Lower leg skin (tissue), 4 donors: ENCODE data around the gene TEK. TPM values are rescaled to one million over a fixed set of nuclear protein-coding genes. Genes with fewer than 3 reads are reported as not detected.

Source experiments
- DNase-seq, 2 donors: peaks; one replicate each; pipeline ENCODE4 v3.0.0-alpha.2; 2019; ENCODE audit warnings: low spot score in 2 of 2
- H3K4me3 ChIP-seq: fragments of 200-600 bp; sonication (generic); 2 replicates; pipeline ENCODE4 v1.5.1; 2017; ENCODE audit warnings: mild to moderate bottlenecking, low read depth; ENCODE audit not compliant: poor library complexity, severe bottlenecking
- CTCF ChIP-seq, 3 donors: fragments of 450-650 bp; IDR thresholded peaks; one replicate each; pipeline ENCODE4 v1.5.1; 2016; ENCODE audit warnings: antibody characterized with exemption in 3 of 3, mild to moderate bottlenecking in 3 of 3, moderate library complexity in 2 of 3
- POLR2A ChIP-seq, 2 donors: fragments of 450-650 bp; IDR thresholded peaks; one replicate each; pipeline ENCODE4 v1.6.1; 2016 to 2017; ENCODE audit warnings: antibody characterized with exemption in 2 of 2, mild to moderate bottlenecking in 1 of 2, moderate library complexity in 1 of 2
- WGBS, 2 donors: methylation state at CpG; one replicate each; pipeline ENCODE4 v1.1.5; 2018; 5-methylcytosine and 5-hydroxymethylcytosine counted together
- intact Hi-C: fragments of 100-400 bp; cut with DNase I; formaldehyde crosslinking; loops from one replicate; pipeline ENCODE4 v1.15.0; 2023; ENCODE audit warnings: low total_unique reads
- total RNA-seq, 4 donors: library from RNA; depleted of rRNA; stranded (reverse); fragments of >200 nt; gene quantifications; one replicate each; pipeline ENCODE4 v1.1.0, GENCODE V29; 2016

TEK gene
- total RNA-seq, 4 donors from 2014 or later: 2.5 to 9.2 (median 3.8) TPM

- no peak overlapping the region for H3K4me3 ChIP-seq
- 61 to 81% methylated on average over 1 of the region's 1 CpG for WGBS, 2 donors
- no peak for DNase-seq
- intact Hi-C loops: no loop called here
- TF ChIP-seq CTCF (IDR thresholded peaks at IDR 0.05): no peak
- no peak for TF ChIP-seq POLR2A (IDR thresholded peaks at IDR 0.05)
These were observed 30.3 kb upstream of the TEK start for GRCh38 chr9:27078685-27079084.

GRCh38 chr9:27085456-27085855, 23.6 kb upstream of the TEK start:
- no peak for TF ChIP-seq CTCF (IDR thresholded peaks at IDR 0.05)
- TF ChIP-seq POLR2A (IDR thresholded peaks at IDR 0.05): no peak
- 83 to 85% methylated on average over 5 of the region's 5 CpGs for WGBS, 2 donors
- intact Hi-C loops: no loop called here
- no peak overlapping the region for H3K4me3 ChIP-seq
- no peak for DNase-seq

DNA sequence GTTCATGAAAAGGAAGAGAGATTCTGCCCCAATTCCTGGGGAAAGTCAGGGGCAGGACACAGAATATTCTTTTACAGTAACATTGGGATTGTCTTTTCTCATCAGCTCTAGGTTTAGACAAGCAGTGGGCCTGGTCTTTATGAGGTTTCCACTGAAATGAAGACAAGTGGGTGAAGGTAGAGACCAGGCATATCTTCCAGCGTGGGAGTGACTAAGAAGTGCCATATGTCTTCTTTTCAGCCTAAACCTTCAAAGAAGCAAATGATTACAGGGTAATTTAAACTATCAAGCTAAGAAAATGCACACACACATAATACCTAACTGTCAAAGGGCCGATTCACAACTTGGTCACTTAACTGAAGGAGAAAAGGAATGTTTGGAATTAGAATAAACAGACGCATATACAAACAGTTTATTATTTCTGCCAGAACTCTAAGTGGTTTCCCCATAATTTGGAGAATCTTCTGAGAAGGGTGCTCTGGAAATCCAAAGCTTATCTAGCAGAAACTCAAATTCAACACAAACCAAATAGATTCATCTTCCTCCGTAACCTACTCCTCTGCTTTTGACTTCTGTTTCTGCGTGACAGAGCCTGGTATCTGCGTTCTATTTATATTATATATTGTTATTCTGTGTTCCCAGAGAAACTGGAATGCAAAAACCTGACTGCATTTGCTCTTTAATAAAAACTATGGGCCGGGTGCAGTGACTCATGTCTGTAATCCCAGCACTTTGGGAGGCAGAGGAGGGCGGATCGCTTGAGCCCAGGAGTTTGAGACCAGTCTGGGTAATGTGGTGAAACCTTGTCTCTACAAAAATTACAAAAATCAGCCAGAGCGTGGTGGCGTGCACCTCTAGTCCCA, 22.0 kb upstream of the TEK start:
- no peak overlapping the region for H3K4me3 ChIP-seq
- TF ChIP-seq CTCF (IDR thresholded peaks at IDR 0.05): no peak
- TF ChIP-seq POLR2A (IDR thresholded peaks at IDR 0.05): no peak
- no peak for DNase-seq
- WGBS, 2 donors: 60 to 61% methylated on average over 11 of the region's 11 CpGs
- intact Hi-C loops: no loop called here

DNA sequence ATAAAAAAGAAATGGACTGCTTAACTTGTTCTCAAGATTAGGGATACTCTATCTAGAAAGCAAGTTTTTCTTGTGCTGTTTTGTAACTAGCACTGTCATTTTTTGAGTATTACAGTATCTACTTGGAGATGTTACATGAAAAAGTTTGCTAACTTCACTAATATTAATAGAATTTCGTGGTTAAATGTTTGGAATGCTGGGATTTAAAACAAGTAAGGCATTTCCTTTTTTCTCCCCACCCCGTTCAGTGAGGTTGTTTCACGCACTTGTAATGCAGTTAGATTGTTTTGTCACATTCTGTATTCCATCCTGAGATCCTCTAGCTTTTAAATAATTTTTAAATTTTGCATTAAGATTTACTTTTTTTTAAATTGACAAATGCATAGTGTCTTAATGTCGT, 20.0 kb upstream of the TEK start:
- intact Hi-C loops: no loop called here
- TF ChIP-seq CTCF (IDR thresholded peaks at IDR 0.05) (no peak), POLR2A (IDR thresholded peaks at IDR 0.05) (no peak)
- 68 to 69% methylated on average over 4 of the region's 4 CpGs for WGBS, 2 donors
- no peak for DNase-seq
- no peak overlapping the region for H3K4me3 ChIP-seq

- TF ChIP-seq POLR2A (IDR thresholded peaks at IDR 0.05) (no peak), CTCF (IDR thresholded peaks at IDR 0.05) (no peak)
- DNase-seq: no peak
- WGBS, 2 donors: 89 to 91% methylated on average over 4 of the region's 4 CpGs
- H3K4me3 ChIP-seq: no peak overlapping the region
- intact Hi-C loops: no loop called here
These were observed 19.3 kb upstream of the TEK start for GRCh38 chr9:27089706-27090105.

GRCh38 chr9:27090231-27090630, 18.8 kb upstream of the TEK start:
- intact Hi-C loops: no loop called here
- DNase-seq: no peak
- no peak overlapping the region for H3K4me3 ChIP-seq
- TF ChIP-seq POLR2A (IDR thresholded peaks at IDR 0.05) (no peak), CTCF (IDR thresholded peaks at IDR 0.05) (no peak)
